ENCODE measurements around the gene NACC2.

NACC2 gene

DNA sequence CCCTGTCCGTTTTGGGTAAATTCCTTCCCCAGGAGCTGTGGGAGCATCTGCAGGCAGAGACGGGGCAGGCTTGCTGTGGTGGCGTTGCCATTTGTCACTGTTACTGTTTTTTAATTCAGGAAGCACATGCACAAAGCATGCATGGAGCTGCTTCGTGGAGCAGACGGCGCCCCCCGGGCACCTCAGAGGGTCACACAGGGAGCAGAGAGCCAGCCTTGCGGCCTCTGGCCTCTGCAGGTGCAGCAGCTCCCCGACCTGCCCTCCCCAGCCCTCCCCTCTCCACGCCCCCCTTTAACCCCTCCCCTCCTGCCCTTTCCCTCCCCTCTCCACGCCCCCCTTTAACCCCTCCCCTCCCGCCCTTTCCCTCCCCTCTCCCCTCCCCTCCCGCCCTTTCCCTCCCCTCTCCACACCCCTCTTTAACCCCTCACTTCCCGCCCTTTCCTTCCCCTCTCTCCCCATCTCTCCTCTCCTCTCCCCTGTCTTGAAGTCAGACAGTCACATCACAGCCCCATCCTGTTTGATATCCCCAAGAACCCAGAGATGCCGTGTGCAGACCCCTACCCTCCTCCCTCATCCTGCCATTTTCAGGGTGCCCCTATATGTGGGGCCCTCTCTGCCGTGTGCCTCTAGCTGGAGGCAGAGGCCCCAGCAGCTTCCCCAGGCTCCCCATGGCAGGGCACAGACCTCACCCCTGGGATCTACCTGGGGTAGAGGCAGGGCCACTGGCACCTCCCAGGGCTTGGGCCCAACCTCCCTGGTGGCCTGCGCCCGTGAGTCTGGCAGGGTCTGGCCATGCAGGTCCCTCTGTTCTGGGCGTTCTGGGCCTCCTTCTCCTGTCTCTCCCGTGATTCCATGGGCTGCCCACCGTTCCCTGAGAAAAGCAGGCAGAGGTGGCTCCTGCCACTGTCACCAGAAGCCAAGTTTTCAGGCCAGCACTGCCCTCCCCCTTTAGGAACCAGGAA is 104.3 kb downstream of the NACC2 start:
- peak in 1 of 2 donors; percentile 36 for ATAC-seq

DNA sequence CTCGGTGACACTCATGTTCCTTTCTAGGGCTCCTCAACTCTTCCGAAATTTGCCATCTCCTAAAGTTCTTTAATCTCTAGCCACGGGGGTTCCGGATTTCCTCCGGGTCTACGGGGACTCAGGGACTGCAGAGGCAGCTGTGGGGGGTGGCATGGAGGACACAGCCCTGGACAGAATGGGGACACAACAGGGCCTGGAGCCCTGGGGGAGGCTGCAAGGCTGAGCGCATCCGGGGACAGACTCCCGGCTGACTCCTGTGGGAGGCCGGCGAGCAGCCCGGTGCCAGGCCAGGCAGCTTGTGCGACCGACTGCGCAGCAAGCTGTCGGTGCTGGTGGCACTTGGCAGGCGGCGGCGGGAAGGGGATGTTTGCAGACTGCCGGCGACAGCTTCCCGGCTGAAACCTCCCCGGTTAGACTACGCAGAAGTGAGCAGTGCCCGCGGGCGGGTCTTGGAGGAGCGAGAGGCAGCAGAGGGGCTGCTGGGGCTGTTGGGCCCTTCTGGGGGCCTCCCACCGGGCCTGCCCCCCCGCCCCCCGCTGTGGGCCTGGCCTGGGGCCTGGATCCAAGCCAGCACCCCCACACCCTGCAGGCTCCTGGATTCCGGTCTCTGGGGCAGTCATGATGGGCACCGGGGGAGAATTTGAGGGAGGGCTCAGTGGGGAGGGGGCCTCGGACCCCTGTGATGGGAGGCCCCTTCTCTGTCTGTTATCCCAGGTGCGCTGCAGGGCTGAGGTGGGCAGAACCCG is 105.2 kb downstream of the NACC2 start:
- ATAC-seq = peak in 1 of 2 donors; percentile 8

DNA sequence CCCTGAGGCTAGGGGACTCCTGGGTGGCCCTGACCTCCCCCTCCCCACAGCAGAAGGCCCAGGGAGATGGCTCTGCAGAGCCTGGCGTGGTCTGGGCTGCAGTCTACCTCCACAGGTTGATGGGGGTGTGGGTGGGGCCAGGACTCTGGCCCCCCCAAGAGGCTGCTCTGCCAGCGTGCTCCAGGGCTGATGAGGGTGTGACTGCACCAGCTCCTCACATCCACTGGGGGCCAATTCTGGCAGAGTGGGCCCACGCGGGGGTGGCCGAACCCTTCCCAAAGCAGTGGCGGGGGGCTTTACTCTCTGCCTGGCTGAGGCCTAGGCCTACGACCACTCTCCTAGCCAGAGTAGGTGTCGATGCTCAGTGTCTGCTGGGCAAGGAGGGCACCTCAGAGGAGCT is 105.9 kb downstream of the NACC2 start:
- no peak for ATAC-seq

DNA sequence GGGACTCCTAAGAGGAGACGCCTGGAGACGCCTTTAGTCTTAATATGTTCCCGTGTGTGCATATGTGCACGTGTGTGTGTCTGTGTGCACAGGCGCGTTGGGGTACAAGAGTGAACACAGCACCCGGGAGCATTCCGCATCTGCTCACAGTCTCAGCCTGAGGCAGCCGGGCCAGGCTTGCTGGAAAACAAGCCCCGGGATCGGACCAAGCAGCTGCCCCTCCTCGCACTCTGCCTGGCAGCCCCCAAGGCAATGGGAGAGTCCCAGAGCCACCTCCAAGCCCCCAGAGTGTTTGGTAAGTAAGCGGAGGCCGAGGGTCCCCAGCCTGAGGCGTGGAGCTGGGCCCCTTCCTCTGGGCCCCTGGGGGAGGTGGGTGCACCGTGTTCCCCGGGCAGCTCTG is 106.6 kb downstream of the NACC2 start:
- no peak for ATAC-seq

DNA sequence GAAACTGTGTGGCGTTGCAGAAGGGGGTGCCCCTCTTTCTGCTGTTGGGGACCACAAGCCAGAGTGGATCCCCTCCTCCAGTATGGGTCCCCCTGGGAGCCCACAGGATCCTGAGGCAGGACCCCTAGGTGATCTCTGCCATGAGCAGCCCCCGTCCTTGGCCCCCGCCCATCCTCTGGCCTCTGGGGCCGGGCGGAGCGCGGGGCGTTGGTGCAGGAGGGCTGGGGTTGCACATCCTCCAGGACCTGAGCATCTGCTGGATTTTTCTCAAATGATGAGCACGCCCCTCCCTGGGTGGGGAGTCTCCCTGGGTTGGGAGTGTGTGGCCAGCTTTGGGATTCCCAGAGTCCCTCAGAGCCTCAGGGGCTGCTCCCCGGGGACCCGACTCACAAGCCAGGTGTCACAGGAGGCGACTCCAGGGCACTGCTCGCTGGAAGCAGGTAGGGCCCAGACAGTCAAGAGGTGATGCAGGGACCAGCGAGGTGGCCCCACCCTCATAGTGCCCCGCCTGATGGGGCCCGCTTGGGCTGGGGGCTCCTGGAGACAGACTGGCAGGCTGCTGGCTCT is 107.2 kb downstream of the NACC2 start:
- no peak for ATAC-seq

DNA sequence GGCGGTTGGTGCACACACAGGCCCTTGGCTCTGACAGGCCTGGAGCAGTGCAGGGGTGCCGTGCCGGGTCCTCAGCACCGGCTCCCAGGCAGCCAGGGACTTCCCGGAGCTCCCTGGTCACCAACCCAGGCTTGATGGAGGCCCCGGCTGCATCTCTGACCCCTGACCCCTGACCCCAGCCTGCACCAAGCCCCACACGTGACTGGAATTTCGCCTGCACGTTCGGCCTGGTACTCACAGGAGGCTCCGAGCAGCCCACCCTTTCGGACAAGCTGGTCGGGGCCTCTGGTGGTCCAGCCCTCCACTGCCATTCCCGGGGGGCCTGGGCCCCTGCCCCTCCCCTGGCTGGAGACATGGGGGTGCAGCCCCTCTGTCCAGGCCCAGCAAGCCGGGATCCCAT is 108.5 kb downstream of the NACC2 start:
- no peak for ATAC-seq

DNA sequence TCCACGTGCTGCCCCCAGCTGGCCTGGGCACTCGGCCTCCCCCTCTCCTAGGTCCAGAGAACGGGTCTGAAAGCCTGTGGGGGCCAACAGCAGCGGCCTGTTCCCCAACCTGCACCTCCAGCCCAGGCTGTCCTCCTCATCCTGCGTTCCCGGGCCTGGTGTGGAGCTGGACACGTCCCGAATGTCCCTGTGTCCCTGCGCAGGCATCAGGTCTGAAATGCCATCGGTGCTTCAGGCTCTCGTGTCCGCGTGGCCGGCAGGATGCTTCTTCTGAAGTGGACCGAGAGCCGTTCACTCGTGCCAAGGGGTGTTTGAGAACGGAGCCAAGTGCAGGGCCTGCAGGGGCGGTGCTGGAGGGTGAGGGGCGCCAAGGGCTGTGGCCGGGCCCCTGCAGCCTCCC is 109.2 kb downstream of the NACC2 start:
- no peak for ATAC-seq

DNA sequence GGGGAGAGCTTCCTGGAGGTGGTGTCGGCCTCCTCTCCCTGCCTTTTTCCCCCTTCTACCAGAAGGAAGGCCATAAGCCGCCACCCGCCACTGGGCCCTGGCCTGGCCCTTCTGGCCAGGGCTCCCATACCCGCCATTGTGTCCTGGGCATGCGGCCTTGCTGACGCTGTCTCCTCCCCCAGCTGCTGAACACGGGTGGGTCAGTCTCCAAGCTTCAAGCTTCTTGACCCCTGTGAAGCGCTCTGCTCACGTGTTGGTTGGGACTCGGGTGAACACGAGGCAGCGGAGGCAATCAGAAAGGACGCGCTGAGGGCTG is 109.7 kb downstream of the NACC2 start:
- ATAC-seq = no peak

DNA sequence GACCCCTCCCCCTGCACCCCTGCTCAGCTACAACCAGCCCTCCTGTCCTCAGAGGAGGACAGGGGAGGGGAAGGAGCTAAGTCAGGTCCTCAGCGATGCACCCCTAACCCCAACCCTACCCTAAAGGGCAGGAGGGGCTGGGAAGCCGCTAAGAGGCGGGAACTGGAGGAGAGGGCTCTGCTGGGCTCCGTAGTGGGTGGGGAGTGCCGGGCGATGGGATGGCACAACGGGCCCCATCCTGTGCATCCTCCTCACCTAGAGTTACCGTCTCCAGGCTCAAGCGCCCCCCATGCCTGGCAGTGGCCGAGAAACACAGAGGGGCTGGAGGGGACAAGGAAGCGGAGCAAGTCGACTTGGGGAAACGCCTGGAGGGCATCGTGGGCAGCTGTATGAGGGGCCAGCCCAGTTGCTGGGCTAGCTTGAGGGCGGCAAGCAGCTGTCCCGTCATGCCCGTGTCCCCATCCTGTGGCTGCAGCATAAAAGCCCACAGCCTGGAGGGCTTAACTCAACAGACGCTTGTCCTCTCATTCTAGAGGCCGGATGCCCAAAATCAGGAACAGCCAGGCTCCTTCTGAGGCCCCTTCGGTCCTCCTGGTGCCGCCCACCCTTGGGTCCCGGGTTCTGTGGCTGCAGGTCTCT is 110.9 kb downstream of the NACC2 start:
- ATAC-seq = no peak

DNA sequence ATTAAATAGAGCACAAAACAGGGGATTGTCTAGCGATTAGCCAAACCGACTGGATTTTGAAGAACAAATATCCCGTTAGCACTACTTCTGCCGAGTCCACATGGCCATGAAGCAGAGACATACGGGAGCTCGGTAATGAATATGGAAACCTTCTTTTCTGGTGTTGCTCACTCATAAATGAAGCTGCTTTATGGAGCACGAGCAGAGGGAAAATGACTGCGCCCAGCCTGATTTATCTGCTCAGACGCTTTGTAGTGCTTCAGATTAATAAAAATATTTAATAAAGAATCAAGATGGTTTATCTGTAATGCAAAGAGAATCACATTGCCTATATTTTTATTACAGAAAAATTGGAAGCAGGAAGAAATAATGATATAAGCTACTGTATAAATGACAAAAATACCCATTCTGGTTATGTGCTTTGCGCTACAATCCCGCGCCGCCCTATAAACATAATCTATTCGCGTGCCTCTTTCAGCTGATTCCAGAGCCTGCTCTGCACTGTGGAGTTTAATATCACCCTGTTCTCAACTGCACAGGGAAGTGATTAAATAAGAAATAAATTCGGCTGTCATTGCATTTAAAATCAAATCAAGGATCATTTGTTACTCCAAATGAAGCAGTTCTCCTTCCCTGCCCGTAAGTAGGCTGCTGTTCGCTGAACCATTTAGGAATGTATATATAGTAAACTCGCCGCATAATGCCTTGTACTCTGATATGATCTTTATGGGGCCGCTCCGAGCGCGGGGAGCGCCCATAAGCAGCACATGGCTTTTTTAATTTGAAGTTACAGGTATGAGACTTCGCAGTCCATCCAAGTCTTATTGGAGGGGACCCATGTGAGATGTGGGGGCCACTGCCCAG is 111.6 kb downstream of the NACC2 start:
- ATAC-seq = no peak

DNA sequence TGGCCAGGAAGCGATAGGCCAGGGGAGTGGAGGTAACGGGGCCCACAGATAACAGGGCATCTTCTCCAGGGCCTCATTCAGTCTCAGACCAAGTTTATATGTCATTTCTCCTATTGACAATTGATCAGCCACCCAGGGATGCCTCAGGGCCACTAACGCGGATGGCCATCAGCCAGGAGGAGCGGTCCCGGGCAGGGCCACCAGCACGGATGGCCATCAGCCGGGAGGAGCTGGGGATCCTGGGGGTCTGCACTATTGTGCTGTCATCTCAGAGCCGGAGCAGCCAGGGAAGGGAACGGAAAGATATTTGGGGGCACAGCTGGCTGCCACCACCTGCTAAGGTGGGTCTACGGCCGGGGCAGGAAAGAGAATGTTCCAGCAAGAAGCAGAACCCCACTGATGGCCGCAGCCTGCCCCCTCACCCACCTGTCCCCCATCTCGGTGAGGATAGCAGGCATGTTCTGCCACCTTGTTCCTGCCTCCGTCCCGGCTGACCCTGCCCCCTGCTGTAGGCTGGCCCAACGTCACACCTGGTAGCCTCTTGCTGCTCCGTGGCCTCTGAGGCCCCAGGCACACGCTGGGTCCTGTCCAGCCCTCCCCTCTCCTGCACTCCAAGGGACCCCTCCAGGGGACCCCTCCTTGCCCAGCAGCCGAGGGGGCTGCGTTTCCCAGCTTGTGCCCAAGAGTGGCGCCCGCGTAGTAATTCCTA is 112.4 kb downstream of the NACC2 start:
- ATAC-seq = no peak

DNA sequence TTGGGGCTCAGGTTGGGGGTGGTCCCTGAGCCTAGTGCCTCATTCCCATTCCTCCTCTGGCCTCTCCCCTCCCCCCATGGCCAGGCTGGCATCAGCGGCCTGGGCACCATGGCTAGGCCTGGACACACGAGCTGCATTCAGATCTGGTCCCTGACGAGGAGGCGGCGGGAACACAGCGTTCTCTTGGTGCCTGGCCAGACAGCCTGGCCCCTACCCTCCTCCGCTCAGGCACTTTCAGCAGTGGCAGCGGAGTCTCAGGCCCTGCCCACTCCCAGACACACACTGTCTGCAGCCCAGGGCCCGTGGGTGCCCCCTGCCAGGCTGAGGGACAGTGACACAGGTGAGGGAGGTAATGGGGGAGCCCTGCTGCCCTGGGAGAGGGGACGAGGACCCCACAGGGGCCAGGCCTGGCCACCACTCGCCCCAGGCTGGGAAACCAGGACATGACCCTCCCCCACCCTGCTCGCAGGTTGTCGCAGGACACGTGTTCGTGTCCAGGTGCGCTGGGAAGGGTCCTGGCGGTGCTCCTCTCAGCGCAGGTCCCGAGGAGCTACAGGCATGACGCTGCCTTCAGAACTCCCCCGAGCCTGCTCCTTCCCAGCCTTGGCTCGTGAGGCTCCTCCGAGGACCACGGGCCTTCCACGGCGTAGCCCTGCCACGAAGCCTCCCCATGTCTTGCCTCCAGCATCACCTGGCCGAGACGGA is 114.0 kb downstream of the NACC2 start:
- no peak for ATAC-seq

DNA sequence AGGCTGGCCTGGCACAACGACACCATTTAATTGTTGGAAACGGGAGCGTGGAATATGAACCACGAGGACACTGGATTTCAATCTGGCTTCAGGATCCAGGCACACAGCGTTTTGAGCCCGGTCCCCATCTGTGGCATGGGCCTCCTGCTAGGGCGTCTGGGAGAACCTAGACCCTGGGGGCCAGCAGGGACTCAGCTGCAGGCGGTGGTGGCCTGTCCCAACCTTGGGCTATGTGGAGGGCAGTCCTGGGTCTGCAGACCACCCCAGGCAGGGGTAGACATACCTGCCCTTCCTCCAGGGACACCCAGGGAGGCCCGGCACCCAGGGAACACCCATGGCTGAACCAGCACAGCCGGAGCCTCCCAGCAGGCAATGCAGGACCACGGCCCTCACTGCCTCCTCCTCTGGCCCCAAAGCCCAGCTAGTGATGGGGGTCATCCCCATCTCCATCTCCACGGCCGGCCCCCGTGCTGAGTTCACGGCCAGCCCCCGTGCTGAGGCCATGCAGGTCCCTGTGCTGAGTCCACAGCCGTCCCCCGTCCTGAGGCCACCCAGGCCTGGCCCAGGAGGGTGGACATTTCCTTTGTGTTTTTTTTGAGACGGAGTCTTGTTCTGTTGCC is 115.4 kb downstream of the NACC2 start:
- no peak for ATAC-seq

DNA sequence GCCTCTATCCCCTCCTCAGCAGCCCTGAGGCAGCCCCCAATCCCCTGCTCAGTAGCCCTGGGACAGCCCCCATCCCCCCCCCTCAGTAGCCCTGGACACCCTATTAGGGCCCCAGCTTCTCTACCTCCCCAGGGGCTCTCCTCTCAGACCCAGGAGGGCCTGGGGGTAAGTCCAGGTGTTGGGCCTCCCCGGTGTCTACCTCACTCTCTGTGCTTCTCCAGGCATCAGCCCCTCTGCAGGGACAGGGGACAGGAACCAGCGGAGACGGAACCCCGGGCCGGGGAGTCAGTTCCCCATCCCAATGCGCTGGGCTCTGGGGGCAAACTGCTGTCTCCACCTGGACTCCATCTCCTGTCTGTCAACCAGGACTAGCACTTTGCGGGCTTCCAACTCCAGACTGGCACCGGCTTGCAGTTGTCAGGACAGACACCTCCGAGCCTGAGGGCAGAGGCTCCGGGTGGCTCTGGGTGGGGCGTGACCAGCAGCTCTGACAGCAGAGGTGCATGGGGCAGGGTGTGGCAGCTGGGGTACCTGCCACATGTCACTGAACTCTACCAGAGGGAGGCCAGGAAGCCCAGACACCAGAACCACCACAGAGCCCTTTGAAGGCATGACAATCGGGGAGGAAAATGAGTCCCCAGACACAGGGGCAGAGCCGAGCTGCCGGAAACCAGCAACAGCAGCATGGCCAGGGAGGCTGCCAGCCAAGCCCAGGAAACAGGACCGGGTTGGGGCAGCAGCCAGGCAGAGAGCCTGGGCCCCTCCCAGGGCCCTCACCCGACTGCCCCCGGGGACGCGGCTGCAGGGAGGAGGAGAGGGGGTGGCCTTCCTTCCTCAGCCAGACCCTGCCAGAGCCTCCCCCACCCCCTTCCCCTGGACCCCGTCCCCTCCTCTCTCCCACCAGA is 116.2 kb downstream of the NACC2 start:
- ATAC-seq = peak; percentile 47 to 66

DNA sequence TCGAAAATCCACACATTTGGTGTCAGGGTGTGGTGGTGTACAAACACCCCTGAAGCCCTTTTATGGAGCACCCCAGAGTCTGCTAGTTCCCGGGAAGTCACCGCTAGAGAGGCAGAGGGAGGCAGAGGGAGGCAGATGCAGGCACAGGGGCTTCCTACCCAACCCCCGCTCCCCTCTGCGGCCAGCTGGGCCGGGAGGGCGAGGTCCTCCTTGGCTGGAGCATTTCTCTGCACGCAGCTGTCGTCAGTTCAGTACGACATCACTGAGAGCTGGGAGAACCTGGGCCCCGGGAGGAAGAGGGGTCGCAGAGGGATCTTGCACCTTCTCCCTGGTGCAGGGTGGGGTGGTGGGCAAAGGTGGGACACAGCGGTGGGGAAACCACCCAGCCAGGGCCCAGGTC is 118.1 kb downstream of the NACC2 start:
- no peak for ATAC-seq

DNA sequence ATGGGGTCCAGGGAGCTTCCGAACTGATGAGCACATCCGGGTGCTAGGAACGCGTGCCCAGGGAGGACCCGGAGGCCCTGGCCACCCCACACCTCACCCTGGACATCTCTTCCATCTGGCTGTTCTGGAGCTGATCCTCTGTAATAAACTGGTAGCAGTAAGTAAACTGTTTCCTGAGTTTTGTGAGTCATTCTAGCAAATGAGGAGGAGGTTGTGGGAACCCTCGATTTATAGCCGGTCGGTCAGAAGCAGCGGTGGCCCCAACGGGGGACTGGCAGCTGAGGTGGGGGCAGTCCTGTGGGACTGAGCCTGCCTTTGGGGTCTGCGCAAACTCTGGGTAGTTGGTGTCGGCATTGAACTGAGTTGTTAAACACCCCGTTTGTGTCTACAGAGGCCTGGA is 118.6 kb downstream of the NACC2 start:
- ATAC-seq = no peak

DNA sequence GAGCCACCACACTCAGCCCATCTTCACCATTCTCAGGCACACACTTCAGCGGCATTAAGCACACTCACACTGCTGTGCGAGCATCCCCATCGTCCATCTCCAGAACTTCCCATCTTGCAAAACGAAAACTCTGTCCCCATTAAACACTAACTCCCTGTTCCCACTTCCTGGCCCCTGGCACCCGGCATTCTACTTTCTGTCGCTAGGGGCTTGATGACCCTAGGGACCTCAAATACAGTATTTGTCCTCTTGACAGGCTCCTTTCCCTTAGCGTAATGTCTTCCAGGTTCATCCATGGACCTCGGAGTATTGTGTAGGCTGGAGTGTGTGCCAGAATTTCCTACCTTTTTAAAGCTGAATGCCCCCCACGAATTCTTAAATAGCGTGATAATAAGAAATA is 119.3 kb downstream of the NACC2 start:
- ATAC-seq = no peak

DNA sequence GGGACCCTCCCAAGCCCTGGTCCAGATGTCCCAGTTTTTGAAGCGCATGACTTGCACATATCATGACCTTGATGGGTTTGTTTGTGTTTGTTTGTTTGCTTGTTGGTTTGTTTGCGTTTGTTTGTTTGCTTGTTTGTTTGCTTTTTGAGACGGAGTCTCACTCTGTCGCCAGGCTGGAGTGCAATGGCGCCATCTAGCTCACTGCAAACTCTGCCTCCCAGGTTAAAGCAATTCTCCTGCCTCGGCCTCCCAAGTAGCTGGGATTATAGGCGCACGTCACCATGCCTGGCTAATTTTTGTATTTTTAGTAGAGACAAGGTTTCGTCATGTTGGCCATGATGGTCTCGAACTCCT is 120.9 kb downstream of the NACC2 start:
- no peak for ATAC-seq
